HG03378 (cell line): ENCODE measurements around the gene PROB1.
"Not testable (repeated sequence)": the region's sequence is repeated elsewhere in the genome, so short reads cannot be mapped to it uniquely, and the experiment has no call there.

ENCODE experiments used
- ATAC-seq: cut with Tn5 transposase; IDR thresholded peaks from one replicate; pipeline ENCODE4 v1.9.1; 2021; ENCODE audit warnings: mild to moderate bottlenecking, moderate library complexity; ENCODE audit not compliant: unreplicated experiment

PROB1 gene, protein sequence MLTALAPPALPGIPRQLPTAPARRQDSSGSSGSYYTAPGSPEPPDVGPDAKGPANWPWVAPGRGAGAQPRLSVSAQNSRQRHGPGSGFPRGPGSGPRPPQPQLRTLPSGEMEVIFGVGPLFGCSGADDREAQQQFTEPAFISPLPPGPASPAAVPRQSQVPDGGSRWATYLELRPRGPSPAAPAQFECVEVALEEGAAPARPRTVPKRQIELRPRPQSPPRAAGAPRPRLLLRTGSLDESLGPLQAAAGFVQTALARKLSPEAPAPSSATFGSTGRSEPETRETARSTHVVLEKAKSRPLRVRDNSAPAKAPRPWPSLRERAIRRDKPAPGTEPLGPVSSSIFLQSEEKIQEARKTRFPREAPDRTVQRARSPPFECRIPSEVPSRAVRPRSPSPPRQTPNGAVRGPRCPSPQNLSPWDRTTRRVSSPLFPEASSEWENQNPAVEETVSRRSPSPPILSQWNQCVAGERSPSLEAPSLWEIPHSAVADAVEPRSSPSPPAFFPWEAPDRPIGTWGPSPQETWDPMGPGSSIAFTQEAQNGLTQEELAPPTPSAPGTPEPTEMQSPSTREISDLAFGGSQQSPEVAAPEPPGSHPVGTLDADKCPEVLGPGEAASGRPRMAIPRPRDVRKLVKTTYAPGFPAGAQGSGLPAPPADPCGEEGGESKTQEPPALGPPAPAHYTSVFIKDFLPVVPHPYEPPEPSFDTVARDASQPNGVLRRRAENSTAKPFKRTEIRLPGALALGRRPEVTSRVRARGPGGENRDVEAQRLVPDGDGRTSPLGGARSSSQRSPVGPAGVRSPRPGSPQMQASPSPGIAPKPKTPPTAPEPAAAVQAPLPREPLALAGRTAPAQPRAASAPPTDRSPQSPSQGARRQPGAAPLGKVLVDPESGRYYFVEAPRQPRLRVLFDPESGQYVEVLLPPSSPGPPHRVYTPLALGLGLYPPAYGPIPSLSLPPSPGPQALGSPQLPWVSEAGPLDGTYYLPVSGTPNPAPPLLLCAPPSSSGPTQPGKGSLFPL

DNA sequence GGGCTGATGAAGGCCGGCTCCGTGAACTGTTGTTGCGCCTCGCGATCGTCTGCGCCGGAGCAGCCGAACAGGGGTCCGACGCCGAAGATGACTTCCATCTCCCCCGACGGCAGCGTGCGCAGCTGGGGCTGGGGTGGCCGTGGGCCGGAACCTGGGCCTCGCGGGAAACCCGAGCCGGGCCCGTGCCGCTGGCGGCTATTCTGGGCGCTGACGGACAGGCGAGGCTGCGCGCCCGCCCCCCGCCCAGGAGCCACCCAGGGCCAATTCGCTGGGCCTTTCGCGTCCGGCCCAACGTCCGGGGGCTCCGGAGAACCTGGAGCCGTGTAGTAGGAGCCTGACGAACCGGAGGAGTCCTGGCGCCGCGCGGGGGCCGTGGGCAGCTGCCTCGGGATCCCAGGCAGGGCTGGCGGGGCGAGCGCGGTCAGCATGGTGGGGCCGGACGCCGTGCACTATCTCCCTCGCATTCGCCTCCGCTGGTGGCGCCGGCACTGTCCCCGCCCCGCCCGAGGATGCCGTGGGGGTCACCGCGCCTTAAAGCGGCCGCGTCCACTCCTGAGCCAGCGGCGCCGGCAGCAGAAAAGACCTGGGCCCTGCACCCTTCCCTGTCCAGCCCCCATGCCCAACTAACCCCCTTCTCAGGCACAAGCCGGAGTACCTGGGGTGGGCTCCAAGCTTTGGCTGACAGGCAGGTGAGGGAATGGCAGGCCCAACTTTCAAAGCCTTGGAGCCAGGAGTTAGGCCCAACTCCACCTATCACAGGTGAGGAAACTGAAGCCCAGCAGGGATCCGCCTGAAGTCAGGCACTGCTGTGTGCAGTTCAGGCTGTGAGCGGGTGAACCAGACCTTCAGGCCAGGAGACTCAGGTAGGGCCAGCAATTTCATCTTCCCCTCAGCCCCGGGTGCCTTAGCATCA is at the start of gene PROB1:
Gene PROB1 (minus strand): TSS at position 451 of the 913 bp plus-strand sequence. CDS start 23 bp downstream, at position 428.
- no peak for ATAC-seq

GRCh38 chr5:139443831-139444453 is 49.0 kb upstream of the PROB1 start:
- ATAC-seq, result no peak

GRCh38 chr5:139440416-139440815 is 45.5 kb upstream of the PROB1 start:
- ATAC-seq, result not testable (repeated sequence)

- peak; percentile 76 for ATAC-seq
Measured at GRCh38 chr5:139439013-139439903, 44.4 kb upstream of the PROB1 start, which contains the start of gene DNAJC18. DNAJC18 (minus strand) TSS chr5:139439525; CDS start chr5:139439445, 80 bp downstream.

GRCh38 chr5:139438707-139439012 is 43.8 kb upstream of the PROB1 start:
- ATAC-seq, result no peak

DNA sequence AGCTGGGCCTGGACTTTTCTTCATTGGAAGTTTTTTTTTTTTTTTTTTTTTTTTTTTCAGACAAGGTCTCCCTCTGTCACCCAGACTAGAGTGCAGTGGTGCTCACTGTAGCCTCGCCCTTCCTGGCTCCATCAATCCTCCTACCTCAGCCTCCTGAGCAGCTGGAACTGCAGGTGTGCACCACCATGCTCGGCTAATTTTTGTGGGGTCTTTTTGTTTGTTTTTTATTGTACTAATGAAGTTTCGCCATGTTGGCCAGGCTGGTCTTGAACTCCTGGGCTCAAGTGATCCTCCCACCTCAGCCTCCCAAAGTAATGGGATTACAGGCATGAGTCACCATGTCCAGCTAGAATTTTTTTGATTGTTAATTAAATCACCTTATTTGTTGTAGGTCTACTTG is 40.8 kb upstream of the PROB1 start:
- no peak for ATAC-seq

DNA sequence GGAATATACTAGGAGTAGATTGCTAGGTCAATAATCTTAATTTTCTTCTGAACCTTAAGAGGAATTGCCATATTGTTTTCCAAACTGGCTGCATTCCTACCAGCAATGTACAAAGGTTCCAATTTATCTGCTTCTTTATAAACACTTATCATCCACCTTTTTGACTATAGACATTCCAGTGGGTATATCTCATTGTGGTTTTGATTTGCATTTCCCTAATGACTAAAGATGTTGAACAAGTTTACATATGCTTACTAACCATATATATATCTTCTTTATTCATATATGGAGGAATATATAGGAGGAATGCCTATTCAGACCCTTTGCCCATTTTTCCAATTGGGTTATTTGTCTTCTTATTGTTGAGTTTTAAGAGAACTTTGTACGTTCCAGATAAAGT is 36.8 kb upstream of the PROB1 start:
- no peak for ATAC-seq

- no peak for ATAC-seq
Measured at GRCh38 chr5:139430015-139430414, 35.1 kb upstream of the PROB1 start.

DNA sequence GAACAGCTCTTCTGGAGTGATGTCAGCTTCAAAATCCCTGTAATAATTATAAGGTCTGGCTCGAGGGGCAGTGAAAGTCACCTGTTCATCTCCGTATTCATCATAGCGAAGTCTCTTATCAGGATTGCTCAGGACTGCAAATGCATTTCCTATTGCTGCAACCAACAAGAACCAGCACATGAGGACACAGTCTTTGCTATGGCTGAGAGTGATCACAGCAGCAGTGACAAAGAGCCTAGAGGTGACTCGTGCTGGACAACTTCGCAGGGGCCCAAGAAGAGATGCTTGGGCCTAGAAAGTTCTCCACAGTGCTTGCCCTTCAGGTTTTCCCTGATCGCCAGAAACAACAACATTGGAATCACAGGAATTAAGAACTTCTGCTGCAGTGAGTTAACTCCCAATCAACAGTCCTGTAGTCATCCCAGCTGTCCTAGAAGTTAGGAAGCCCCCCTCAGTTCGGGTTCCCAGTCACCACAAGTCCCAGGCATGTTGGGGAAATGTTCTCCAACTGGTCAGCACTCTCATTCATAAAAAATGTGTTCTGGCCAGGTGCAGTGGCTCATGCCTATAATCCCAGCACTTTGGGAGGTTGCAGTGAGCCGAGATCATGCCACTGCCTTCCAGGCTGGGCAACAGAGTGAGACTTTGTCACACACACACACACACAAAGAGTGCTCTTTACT is 31.4 kb upstream of the PROB1 start:
- no peak for ATAC-seq

GRCh38 chr5:139425497-139425896 is 30.6 kb upstream of the PROB1 start:
- no peak for ATAC-seq

- peak; percentile 75 for ATAC-seq
Measured at GRCh38 chr5:139422307-139422893, 27.5 kb upstream of the PROB1 start.

- ATAC-seq, result no peak
Measured at GRCh38 chr5:139419226-139420192, 24.6 kb upstream of the PROB1 start.

- no peak for ATAC-seq
Measured at GRCh38 chr5:139418793-139419192, 23.9 kb upstream of the PROB1 start.

DNA sequence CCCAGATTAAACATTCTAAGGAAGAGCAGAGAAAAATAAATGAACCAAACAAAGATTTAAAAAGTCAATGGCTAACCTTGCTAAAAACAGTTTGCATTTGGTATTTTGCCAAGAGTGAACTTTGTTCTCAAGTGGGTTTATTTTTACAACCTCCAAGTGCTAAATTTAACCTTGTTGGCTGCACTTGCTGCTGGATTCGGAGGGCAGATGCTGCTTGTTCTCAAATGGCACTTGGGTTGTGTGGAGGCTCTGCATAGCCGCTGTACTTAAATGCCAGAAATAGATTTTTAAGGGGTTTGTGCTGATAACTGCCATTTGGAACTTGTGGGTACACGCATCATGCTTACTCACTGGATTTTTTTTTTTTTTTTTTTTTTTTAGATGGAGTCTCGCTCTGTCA is 22.3 kb upstream of the PROB1 start:
- no peak for ATAC-seq

DNA sequence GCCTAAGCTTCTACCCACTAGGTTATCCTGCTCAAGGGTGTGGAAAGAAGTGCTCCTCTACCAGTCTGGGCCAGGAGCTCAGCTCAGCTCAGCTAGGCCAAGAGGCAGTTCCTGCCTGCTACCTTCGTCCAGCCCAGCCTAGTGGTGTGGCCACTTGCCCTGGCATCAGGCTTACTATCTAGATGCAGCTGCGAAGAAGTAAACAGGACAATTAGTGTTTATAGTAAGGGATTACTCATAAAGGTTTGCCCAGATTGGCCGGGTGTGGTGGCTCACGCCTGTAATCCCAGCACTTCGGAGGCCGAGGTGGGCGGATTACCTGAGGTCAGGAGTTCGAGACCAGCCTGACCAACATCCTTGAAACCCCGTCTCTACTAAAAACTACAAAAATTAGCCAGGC is 21.7 kb upstream of the PROB1 start:
- ATAC-seq, result no peak

GRCh38 chr5:139415869-139416268 is 21.0 kb upstream of the PROB1 start:
- no peak for ATAC-seq

DNA sequence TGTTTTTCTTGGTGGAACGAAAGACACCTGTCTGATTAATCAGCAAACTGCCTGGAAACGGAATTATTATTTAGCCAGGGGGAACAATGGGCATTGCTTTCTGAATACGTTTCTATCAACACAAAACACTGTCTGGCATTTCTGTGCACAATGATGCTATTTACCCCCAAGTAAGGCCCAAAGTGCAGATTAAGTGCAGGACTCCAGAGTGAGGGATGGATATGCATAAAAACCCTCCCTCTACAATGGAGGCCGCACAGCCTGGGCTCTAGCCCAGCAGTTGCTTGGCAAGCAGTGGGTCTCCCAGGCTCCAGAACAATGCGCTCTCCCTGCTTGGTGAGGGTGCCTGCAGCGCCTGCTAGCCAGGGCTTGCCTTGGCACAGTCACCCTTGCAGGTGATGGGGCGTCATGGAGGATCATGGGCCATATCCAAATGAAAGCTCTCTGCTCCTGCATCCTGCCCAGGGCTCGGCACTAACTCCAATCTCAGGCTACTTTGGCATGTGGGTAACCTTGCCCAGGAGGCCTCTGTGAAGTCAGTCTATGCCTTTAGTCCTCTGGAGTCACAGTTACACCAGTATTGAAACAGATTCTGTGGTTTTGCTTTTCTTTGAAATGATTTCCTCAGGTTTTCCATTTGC is 20.4 kb upstream of the PROB1 start:
- ATAC-seq, result no peak
